Measurements from ENCODE around the gene MED8. TPM values are rescaled to one million over a fixed set of nuclear protein-coding genes. Genes with fewer than 3 reads are reported as not detected.
"Not testable (repeated sequence)": the region's sequence is repeated elsewhere in the genome, so short reads cannot be mapped to it uniquely, and the experiment has no call there.

Gene MED8
- total RNA-seq, 1 donor from 2014 or later, result 54.5 TPM

GRCh38 chr1:43415901-43416300 is 26.3 kb upstream of the MED8 start:
- no peak for TF ChIP-seq CTCF (IDR thresholded peaks at IDR 0.05; ENCODE audit: insufficient read depth, low read depth, low read length)
- no peak for TF ChIP-seq EZH2 (IDR thresholded peaks at IDR 0.05; ENCODE audit: insufficient read depth, low read length)
- Histone ChIP-seq H3K9me3 (ENCODE audit: insufficient read depth, low read depth, low read length) (no peaks in the 10 kb centered on the region), H3K27me3 (ENCODE audit: insufficient read depth, low read length) (no peaks in the 10 kb centered on the region), H3K4me2 (ENCODE audit: low read length) (no peak overlapping the region), H2AFZ (ENCODE audit: low read depth, low read length) (no peak overlapping the region), H3K36me3 (ENCODE audit: insufficient read depth, low read length) (peaks cover 44% of the 10 kb centered on the region), H3K9ac (ENCODE audit: low read length) (no peak overlapping the region), H3K79me2 (ENCODE audit: insufficient read depth, low read length) (no peaks in the 10 kb centered on the region), H3K27ac (ENCODE audit: low read depth, low read length) (no peak overlapping the region), H4K20me1 (ENCODE audit: insufficient read depth, low read length) (peaks cover 5% of the 10 kb centered on the region), H3K4me1 (ENCODE audit: insufficient read depth, low read length) (no peaks in the 10 kb centered on the region), H3K4me3 (ENCODE audit: insufficient read depth, low read depth, low read length) (no peak overlapping the region)
- Mint-ChIP-seq H3K27ac (ENCODE audit: unreplicated experiment) (no peak overlapping the region), H3K27me3 (ENCODE audit: low read depth, unreplicated experiment) (no peaks in the 10 kb centered on the region), H3K4me3 (ENCODE audit: unreplicated experiment) (no peak overlapping the region), H3K36me3 (ENCODE audit: low read depth, unreplicated experiment) (peaks cover 19% of the 10 kb centered on the region), H3K9me3 (ENCODE audit: unreplicated experiment) (no peaks in the 10 kb centered on the region), H3K4me1 (ENCODE audit: low read depth, unreplicated experiment) (no peaks in the 10 kb centered on the region)
- no peak for DNase-seq (ENCODE audit: low read depth)
- FAIRE-seq, result no peak

GRCh38 chr1:43414634-43415223 is 25.1 kb upstream of the MED8 start:
- Histone ChIP-seq H3K4me1 (ENCODE audit: insufficient read depth, low read length) (no peaks in the 10 kb centered on the region), H3K9ac (ENCODE audit: low read length) (no peak overlapping the region), H3K36me3 (ENCODE audit: insufficient read depth, low read length) (peaks cover 33% of the 10 kb centered on the region), H3K4me2 (ENCODE audit: low read length) (no peak overlapping the region), H3K4me3 (ENCODE audit: insufficient read depth, low read depth, low read length) (no peak overlapping the region), H3K9me3 (ENCODE audit: insufficient read depth, low read depth, low read length) (no peaks in the 10 kb centered on the region), H3K27ac (ENCODE audit: low read depth, low read length) (no peak overlapping the region), H4K20me1 (ENCODE audit: insufficient read depth, low read length) (peaks cover 5% of the 10 kb centered on the region), H2AFZ (ENCODE audit: low read depth, low read length) (no peak overlapping the region), H3K27me3 (ENCODE audit: insufficient read depth, low read length) (no peaks in the 10 kb centered on the region), H3K79me2 (ENCODE audit: insufficient read depth, low read length) (no peaks in the 10 kb centered on the region)
- Mint-ChIP-seq H3K36me3 (ENCODE audit: low read depth, unreplicated experiment) (peaks cover 19% of the 10 kb centered on the region), H3K4me1 (ENCODE audit: low read depth, unreplicated experiment) (no peaks in the 10 kb centered on the region), H3K27ac (ENCODE audit: unreplicated experiment) (no peak overlapping the region), H3K4me3 (ENCODE audit: unreplicated experiment) (no peak overlapping the region), H3K27me3 (ENCODE audit: low read depth, unreplicated experiment) (no peaks in the 10 kb centered on the region), H3K9me3 (ENCODE audit: unreplicated experiment) (peaks cover 3% of the 10 kb centered on the region)
- DNase-seq (ENCODE audit: low read depth) (peak; percentile 12), FAIRE-seq (no peak)
- peak; percentile 62 for TF ChIP-seq CTCF (IDR thresholded peaks at IDR 0.05; ENCODE audit: insufficient read depth, low read depth, low read length)
- TF ChIP-seq EZH2 (IDR thresholded peaks at IDR 0.05; ENCODE audit: insufficient read depth, low read length), result no peak

GRCh38 chr1:43413426-43413825 is 23.8 kb upstream of the MED8 start:
- FAIRE-seq; H2AFZ ChIP-seq (ENCODE audit: low read depth, low read length); H3K4me3 Mint-ChIP-seq (ENCODE audit: unreplicated experiment); H3K27ac Mint-ChIP-seq (ENCODE audit: unreplicated experiment); H3K4me3 ChIP-seq (ENCODE audit: insufficient read depth, low read depth, low read length); H3K9ac ChIP-seq (ENCODE audit: low read length); H3K4me1 Mint-ChIP-seq (ENCODE audit: low read depth, unreplicated experiment); H3K79me2 ChIP-seq (ENCODE audit: insufficient read depth, low read length); H4K20me1 ChIP-seq (ENCODE audit: insufficient read depth, low read length); H3K27me3 ChIP-seq (ENCODE audit: insufficient read depth, low read length); H3K27ac ChIP-seq (ENCODE audit: low read depth, low read length); H3K4me2 ChIP-seq (ENCODE audit: low read length); H3K27me3 Mint-ChIP-seq (ENCODE audit: low read depth, unreplicated experiment); H3K4me1 ChIP-seq (ENCODE audit: insufficient read depth, low read length); H3K9me3 Mint-ChIP-seq (ENCODE audit: unreplicated experiment); DNase-seq (ENCODE audit: low read depth); H3K9me3 ChIP-seq (ENCODE audit: insufficient read depth, low read depth, low read length): not testable (repeated sequence)
- H3K36me3 ChIP-seq (ENCODE audit: insufficient read depth, low read length), result peaks cover 26% of the 10 kb centered on the region
- peaks cover 20% of the 10 kb centered on the region for H3K36me3 Mint-ChIP-seq (ENCODE audit: low read depth, unreplicated experiment)

Data from astrocyte (in vitro differentiated cells and primary cell).